Islet precursor cell (in vitro differentiated cells): ENCODE data around the gene GARNL3.
A peak's percentile ranks its signal among the peaks of the same experiment; 100 is the strongest.

ENCODE experiments used
- DNase-seq: peaks from one replicate; pipeline ENCODE4 v3.0.0-alpha.2; 2018

Gene GARNL3

DNA sequence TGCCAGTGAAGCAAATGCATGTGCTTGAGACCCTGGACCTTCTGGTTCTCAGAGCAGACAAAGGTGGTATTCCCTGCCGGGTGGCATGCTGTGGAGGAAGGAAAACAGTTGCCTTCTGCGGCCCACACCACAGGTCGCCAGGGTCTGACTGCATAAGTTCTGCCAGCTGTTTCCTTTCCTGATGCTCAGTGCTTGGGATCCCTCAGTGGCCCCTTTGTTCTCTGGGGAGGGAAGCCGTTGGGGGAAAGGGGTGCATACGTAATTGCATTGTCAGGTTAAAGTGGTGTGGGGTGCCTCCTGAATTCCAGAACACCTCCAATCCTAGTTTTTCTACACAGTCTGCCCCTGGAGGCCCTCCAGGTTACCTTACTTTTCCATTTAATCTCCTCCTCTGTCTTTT is 89.3 kb downstream of the GARNL3 start:
- no peak for DNase-seq

DNA sequence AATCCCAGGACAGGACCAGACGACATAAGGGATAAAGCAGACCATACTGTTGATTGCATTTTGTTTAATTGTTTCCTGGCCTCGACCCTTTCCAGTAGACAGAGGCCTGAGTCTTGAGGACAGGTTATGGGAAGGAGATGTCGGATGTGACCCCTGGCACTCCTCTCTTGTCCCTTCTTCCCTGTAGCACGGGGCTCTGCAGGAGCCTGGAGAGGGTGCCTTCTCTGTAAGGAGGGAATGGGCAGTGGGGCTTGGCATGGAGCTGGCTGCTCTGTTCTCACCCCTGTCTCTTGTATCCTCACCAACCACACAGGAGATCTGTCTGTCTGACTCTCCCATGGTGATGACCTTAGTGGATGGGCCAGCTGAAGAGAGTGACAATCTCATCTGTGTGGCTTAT is 92.3 kb downstream of the GARNL3 start:
- no peak for DNase-seq

DNA sequence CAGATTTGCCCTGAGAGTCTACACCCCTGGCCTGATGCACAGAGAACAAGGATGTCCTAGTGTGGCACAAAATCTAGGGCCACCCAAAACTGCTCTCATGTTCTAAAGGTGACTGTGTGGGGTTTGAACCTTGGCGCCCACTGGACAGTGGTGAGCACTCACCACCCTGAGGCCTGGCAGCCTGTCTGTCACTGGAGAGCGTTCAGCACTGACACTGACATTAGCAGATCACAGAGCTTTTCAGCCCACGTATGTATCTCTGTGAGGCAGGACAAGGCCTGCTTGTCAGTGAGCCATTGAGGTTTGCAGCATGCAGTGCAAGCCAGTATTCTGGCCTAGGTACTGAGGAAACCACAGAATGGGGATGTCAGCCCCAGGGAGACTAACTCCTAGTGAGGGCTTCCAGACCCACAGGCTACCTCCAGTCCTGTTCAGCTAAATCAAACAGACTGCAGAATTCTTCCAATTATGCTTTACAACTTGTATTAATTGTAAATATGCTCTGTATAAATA is 93.5 kb downstream of the GARNL3 start:
- DNase-seq: peak; percentile 85

DNA sequence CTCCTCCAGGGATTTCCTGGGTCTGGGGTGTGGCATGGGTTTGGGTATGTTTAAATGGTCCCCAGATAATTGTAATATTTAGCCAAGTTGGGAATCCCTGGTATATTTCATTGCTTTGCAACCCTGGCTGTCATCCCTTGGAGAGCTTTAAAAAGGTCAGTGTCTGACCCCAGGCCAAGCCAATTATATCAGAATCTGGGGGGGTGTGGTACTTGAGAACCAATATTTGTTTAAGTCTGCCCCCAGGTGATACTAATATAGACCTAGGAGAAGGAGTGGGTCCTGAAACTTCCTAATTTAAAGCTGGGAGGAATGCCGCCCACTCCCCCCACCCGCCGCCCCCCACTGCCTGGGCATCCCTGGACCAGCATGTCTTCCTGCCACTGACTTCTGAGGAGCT is 94.2 kb downstream of the GARNL3 start:
- no peak for DNase-seq

DNA sequence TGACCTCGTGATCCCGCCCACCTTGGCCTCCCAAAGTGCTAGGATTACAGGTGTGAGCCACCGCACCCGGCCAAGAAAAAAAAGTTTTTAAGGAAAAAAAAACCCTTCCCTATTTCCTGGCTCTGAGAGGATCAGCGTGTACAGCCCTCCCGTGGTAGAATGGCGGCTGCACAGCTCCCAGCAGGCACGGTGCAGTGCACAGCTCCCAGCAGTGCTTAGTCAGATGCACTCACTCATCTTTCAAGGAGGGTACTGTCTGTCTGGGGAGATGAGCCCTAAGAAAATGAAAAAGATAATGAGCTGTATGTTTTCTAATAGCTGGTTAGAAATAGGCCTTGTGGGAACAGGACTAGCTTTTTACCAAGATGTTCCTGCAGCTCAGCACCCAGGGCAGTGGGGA is 95.7 kb downstream of the GARNL3 start:
- DNase-seq: no peak

DNA sequence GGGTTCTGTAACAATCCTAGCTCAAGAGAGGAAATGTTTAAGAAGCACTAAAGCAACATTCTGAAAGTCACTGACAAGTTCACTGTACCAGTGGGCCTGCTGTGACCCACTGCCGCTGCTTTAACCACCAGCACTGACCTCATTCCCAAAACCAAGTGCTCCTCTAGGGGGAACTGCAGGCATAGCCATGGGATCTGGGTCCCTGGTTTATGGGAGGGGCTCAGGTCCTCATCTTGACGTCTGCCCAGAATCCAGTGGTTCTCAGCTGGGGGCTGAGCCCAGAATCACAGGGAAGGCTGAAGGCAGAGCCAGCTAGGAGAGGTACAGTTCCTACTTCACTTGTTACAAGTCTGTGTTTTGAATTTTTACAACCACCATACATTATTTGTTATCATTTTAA is 96.3 kb downstream of the GARNL3 start:
- DNase-seq: peak; percentile 81

DNA sequence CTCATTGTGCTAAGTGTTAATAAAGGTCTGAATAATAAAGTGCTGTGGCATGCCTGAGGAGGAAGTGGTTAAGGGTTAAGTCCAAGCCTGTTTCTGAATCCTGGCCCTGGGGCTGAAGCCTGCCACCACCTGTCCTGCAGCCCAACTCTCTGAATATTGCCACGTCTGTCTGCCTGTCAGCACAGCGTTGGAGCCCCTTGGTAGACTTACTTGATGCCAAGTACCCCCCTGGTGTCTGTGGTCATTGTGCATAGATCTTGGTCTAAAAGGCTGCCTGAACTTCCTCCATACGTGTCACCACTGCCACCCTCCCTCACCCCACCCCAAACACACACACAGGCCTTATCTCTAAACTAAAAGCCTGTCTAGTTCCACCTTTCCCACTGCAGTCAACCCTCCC is 97.0 kb downstream of the GARNL3 start:
- DNase-seq: no peak

DNA sequence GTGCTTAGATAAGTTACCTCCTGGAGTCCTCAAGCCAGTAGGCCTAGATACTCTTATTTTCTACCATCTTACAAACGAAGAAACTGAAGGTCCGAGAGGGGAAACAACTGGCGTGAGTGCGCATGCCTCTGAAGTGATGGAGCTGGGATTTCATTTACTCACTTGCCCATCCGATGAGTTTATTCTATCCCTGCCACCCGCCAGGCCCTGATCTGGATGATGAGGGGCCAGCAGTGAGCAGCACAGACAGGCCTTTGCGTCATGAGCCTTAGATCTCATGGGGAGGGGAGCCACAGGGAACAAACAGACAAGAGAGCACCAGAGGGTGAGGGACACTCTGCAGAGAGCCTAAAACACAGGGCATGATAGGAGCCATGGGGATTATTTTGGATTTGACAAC is 98.3 kb downstream of the GARNL3 start:
- DNase-seq: no peak

DNA sequence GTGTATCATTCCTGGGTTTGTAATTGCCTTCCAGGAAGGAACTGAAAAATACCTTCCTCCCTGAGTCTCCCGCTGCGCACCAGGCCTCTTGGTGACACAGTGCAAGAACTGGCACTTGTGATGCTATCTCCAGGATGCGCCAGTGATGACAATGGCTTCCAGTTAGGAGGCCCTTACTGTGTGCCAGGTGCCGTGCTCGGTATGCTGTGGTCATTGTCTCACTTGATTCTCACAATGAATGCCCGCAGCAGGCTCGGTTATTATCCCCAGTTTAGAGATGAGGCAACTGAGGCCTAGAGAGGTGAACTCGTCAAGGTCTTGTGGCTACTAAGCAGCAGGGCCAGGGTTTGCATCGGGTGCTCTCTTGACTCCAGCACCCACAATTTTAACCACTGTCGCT is 100.9 kb downstream of the GARNL3 start:
- no peak for DNase-seq

DNA sequence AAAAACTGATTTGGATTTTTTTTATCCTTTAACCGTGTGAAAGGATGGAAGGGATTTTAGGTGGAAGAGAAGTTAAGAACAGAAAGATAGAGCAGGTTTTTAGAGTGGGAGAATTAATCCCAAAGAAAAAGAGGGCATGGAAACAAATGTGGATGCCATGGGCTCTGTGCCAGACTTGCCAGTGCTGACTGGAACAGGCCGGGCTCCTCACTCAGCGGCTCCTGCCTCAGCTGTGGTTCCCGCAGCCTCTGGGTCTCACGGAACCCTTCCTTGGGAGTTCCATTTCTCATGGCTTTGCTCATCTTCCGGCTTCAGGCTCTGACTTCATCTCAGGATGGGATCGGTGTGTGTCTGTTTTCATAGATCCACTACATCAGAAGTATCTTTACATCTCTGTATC is 102.0 kb downstream of the GARNL3 start:
- DNase-seq: no peak

DNA sequence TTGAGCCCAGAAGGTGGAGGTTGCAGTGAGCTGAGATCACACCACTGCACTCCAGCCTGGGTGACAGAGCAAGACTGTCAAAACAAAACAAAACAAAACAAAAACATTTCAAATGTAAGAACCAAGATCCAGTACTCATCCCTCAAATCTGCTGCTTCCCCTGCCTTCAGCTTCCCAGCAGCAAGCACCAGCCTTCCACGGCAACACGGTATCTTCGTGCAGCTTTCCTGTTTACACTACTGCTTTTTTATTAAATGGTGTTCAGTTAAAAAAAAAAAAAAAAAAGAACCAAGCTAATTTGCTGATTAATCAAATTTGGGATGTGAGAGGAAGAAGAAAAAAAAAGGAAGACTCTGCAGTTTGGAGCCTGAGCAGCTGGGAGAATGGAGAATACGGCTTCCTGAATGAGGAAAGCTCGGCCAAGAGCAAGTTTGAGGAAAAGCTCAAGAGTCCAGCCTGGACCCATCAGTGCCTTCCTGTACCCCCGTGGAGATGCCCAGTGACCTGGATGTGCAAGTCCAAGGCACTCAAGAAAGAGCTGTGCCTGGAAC is 104.4 kb downstream of the GARNL3 start:
- no peak for DNase-seq

DNA sequence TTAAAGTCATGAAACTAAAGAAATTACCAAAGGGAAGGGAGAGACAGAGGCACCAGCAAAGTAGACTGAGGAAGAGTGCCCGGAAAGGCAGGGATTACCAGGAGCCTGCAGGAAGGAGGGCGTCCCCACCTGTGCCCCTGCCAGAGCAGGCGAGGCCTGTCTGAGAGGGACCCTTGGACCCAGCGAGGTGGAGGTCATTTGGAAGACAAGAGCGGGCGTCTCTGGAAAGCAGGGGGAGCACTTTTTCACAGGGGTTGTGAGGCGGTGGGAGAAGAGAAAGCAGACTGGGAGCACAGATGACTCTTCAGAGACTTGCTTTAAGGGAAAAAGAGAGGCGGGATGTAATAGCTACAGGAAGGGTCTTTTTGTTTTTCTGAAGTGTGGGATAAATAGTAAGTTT is 104.9 kb downstream of the GARNL3 start:
- no peak for DNase-seq

DNA sequence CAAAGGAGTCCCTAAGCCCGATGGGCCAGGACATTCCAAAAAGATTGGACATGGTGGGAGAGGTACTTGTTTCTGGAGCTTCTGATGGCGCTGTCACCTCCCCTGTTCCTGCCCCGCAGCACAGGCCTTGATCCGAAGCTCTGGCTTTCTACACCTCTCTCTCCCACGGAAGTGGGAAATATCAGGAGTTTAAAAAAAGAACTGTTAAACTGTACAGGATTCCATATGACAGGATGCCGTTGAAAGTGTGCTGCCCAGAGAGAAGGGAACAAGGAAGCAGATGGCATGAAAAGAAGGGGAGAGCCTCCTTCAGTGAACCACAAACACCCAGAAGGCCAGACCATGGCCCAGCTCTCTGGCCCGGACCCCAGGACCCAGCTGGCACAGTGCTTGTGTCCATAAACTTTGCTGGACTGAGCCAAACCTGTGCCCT is 105.6 kb downstream of the GARNL3 start:
- no peak for DNase-seq

DNA sequence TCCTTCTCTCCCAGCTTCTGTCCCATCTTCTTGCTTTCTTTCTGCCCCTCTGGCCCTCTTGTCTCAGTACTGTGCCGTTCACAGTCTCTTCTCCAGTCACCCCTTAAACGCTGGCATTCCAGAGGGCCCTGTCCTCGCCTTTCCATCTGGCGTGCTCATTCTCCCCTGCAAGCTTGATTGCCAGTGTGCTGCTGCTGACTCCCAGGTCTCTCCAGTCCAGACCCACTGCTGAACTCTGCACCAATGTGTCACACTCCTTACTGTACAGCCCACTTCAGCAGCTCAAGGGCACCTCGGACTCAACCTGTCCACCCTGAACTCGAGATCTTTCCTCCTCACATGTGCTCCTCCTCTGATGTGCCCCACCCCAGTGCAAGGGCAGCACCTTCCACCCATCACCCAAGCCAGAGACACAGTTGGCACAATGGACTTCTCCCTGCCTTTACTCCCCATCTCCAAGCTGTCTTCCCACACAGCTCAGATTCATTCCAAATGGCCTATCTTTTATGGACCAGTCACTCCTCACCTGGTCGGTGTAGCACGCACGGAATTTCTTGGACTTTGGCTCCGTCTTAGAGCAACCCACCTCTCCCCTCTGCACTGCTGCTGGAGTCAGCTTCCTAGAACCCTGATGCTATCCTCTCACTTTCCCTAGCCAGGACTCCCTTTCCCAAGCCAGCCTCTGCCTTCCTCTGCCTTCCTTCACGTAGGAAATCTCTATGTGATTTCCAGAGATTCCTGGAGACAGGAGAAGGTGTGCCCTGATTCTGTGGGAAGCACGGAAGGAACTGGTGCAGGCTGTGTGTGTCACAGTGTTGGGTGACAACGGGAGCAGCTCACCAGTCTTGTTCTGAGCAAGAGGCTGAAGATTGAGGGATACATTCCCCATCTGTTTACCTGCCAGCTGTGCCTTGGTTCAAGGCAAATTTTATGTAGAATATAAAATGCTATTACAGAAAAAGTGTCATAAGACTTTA is 106.4 kb downstream of the GARNL3 start:
- no peak for DNase-seq

DNA sequence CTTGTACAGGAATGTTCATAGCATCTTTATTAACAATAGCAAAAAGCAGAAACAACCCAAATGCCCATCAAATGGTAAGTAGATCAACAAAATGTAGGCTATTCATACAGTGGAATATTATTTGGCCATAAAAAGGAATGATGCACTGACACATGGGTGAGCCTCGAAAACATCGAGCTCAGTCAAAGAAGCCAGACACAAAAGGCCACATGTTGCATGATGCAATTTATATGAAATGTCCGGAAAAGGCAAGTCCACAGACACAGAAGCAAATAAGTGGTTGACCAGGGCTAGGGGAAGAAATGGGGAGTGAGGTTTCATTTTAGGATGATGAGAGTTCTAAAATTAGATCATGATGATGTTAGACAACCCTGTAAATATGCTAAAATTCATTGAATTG is 115.9 kb downstream of the GARNL3 start:
- DNase-seq: no peak

DNA sequence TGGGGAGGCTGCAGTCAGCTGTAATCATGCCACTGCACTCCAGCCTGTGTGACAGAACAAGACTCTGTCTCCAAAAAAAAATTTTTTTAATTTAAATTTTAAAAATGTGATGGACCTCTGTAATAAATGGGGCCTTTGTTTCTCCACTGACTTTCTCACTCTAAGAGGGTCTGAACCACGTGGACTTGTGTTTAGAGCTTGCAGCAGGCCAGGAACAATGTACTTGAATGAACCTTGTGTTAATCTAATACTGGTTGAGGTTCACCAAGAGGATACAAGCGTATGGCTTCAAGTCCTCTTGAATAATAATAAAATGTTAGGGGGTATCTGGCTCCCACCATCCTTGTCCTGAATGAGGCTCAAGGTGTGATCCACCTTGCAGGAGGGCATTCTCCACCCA is 118.0 kb downstream of the GARNL3 start:
- no peak for DNase-seq

DNA sequence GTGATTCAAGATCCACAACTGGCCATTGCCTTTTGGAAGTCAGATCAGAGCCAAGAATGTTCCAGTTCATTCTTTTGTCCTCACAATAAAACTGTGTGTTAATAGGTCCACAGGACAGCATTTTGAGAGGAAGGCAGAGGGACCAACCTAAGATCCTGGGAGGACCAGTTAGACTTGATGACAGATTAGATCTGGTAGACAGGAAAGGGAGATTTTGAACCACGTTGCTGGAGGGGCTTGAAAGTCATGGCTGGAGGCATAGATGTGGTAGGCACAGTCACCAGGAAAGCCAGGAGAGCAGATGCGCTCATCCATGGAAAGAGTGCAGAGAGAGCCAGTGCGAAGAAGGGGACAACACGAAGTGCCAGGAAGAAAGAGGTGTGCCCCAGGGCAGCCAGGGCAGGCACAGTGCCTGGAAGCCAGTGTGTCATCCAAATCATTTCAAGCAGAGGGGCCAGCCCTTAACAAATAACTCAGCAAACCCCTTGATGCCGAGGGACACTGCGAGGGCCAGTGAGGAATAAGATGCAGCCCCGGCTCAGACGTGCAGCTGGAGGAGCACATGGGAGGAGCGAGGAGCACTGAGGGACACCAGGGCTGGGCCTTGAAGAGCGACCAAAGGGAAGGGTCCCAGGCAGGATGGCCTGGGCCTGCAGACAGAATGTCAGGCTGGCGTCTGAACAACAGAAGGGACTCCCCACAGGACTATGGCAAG is 119.6 kb downstream of the GARNL3 start:
- DNase-seq: no peak

DNA sequence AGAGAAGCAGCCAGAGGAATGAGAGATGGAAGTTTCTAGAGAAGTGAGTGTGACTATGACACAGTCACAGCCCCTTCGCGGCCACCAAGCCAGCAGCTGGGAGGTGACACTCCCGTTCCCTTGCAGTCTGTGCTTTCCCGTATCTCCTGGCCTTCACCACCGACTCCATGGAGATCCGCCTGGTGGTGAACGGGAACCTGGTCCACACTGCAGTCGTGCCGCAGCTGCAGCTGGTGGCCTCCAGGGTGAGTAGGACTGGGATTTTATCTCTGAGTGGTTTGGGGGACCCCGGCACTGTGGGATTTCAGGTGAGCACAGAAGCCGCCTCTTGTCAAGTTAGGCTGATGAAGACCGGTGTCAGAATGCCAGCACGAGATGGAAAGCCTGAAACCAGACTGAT is 120.3 kb downstream of the GARNL3 start:
- DNase-seq: no peak

DNA sequence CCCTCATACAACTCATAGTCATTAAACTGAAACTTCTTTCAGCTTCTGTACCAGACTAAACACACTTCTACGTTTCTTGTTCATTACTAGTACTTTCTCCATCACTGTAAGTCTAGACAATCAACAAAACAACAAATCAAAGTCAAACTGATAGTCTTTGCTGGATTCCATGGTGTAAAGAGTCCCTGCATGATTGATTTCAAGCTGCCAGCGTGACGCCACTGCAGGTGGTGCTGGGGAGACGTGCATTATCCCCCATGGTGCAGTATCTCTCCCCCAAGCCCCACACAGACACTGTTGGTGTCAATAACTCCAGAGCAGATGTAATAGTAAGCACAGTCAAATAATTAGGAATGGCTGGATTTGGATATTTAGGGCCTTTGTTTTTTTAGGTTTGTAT is 121.7 kb downstream of the GARNL3 start:
- no peak for DNase-seq

DNA sequence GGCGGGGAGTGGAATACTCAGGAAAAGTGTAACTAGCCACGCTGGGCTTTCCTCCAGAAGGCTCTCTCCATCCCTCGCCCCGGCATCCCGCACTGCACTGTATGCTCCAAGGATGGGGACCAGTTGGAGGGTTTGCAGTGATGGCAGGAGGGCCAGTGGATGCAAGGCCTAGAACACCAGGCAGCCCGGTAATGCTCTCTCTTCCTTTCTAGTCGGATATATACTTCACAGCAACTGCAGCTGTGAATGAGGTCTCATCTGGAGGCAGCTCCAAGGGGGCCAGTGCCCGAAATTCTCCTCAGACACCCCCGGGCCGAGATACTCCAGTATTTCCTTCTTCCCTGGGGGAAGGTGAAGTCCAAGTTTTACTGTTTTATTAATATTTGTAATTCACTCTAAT is 122.4 kb downstream of the GARNL3 start:
- DNase-seq: no peak

DNA sequence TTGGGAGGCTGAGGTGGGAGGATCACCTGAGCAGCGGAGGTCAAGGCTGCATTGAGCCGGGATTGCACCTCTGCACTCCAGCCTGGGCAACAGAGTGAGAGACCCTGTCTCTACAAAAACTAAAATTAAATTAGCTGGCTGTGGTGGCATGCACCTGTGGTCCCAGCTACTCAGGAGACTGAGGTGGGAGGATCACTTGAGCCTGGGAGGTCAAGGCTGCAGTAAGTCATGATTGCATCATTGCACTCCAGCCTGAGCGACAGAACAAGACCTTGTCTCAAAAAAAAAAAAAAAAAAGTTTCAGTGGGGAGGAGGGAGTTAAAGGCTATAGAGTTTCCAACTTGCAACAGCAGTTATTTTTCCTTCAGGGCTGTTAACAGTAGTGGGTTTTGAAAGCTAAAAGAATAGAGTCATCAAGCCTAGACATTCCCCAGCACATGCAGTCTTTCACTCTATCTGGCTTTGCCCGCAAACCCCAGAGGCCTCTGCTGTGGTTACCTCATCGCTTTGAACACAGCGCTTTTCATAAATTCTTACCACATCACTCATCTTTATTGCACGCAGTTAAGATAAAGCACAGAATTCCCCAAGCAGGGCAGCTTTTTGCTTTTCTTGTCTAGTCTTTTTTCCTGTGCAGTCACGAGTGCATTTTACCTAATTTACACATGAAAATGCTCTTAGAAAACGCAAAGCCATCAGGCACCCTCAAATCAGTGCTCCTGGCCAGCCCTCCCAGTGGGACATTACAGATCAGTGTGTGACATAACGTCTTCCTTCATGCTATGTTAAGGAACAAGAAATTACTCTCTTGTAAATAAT is 123.7 kb downstream of the GARNL3 start:
- DNase-seq: peak; percentile 97

DNA sequence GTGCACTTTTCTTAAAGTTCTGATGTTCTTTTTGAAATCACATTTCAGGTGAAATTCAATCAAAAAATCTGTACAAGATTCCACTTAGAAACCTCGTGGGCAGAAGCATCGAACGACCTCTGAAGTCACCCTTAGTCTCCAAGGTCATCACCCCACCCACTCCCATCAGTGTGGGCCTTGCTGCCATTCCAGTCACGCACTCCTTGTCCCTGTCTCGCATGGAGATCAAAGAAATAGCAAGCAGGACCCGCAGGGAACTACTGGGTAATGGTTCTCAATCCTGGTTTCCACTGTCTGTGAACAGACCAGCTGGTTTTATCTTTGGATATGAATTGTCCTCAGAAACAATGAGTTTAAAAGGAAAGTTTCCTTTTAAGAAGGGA is 124.3 kb downstream of the GARNL3 start:
- DNase-seq: peak; percentile 89
